Spleen (tissue), 7 donors: Measurements from ENCODE around the gene JPH2.

Experiments used
- POLR2A ChIP-seq, 3 donors: fragments of 450-650 bp; IDR thresholded peaks; one replicate each; pipeline ENCODE4 v1.5.1; 2017; ENCODE audit warnings: antibody characterized with exemption in 3 of 3, mild to moderate bottlenecking in 1 of 3
- TF ChIP-seq, protein P1 (sequence below), 11 experiments: fragments of 200-600 bp in 7 of 11; fragments of 450-650 bp in 4 of 11; sonication (generic) in 4 of 11; IDR thresholded peaks in 8 of 11; conservative IDR thresholded peaks in 3 of 11; 1 replicate in 7 of 11; 2 replicates in 4 of 11; pipeline versions ENCODE4 v1.4.0 to v1.8.0; 2016 to 2021; ENCODE audit warnings: antibody characterized with exemption in 11 of 11, inconsistent platforms in 4 of 11, mild to moderate bottlenecking in 1 of 11
- donor health status: DM: no; HTN: no; CAD: no; lungs with moderate emphysema.
- donor health status: DM: no; HTN: no; CAD: no.
- donor health status: DM: no; HTN: no; CAD: no.

- TF ChIP-seq, protein P1, sequence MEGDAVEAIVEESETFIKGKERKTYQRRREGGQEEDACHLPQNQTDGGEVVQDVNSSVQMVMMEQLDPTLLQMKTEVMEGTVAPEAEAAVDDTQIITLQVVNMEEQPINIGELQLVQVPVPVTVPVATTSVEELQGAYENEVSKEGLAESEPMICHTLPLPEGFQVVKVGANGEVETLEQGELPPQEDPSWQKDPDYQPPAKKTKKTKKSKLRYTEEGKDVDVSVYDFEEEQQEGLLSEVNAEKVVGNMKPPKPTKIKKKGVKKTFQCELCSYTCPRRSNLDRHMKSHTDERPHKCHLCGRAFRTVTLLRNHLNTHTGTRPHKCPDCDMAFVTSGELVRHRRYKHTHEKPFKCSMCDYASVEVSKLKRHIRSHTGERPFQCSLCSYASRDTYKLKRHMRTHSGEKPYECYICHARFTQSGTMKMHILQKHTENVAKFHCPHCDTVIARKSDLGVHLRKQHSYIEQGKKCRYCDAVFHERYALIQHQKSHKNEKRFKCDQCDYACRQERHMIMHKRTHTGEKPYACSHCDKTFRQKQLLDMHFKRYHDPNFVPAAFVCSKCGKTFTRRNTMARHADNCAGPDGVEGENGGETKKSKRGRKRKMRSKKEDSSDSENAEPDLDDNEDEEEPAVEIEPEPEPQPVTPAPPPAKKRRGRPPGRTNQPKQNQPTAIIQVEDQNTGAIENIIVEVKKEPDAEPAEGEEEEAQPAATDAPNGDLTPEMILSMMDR (IDR thresholded peaks at IDR 0.05 in 8 of 11, conservative IDR thresholded peaks at IDR 0.05 in 3 of 11): no peak
- no peak for TF ChIP-seq POLR2A (IDR thresholded peaks at IDR 0.05)
These were observed 44.2 kb upstream of the JPH2 start for GRCh38 chr20:44231193-44231592.
